Measurements from ENCODE around the gene PHIP. TPM values are rescaled to one million over a fixed set of nuclear protein-coding genes. Genes with fewer than 3 reads are reported as not detected.

The PHIP gene
- total RNA-seq, 1 donor from 2014 or later = 34.2 TPM

DNA sequence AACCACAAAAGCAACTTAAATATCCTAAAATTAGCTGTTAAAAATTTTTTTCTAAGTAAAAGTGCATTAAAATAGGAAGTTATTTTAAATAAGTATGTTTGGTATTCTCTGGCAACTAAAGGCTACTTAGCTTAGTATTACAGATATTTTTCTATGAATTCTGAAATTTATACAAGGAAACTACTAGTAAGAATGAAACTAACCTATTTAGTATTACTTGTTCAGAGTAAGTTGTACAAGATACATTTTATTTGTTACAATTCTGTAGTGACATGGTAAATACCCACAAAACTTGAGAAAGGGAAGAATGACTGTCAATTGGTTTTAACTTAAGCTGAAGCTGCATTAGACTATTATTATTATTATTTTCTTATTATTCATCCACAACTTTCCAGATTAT, 6.5 kb downstream of the PHIP start:
- intact Hi-C loops (cut with micrococcal nuclease) = loop anchor here (10.0 kb wide), 2 partner anchors 47 to 933 kb away; partner anchors contain the start of gene TTK

DNA sequence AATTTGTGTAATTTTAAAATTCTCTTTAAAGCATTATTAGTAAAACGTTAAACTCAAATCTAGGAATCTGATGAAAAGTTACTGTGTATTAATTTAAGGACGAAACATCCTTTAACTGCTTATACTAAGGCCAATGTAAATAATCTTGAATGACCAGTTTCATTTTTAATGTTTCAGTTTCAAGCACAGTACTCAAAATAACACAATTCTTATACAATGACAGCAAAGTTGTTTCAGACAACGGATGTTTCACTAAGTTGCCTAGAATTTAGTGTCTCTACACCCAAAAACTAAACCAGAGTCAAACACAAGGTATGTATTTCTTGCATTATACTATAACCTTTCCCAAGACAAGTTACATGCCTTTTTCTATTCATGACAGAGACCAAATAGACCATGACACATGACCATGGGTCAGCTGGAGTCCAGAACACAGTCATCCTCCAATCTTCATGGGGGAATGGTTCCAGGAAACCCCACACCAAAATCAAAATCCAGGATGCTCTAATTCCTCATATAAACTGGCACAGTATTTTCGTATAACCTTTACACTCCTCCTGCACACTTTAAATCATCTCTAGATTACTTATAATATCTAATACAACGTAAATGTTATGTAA, 7.7 kb downstream of the PHIP start:
- intact Hi-C loops (cut with micrococcal nuclease) = loop anchor here (10.0 kb wide), 2 partner anchors 46 to 934 kb away; partner anchors contain the start of gene TTK

DNA sequence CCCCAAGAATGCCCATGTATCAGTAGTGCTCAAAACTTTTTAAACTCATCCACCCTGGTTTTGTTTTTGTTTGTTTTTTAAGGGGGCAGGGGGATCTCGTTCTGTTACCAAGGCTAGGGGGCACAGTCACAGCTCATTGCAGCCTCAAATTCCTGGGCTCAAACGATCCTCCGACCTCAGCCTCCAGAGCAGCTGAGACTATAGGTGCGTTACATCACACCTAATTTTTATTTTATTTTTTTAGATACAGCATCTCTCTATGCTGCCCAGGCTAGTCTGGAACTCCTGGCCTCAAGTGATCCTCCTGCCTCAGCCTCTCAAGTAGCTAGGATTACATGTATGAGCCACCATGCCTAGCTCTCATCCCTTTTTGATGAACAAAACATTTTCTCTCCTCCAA, 11.2 kb downstream of the PHIP start:
- intact Hi-C loops (cut with micrococcal nuclease) = no loop called here

DNA sequence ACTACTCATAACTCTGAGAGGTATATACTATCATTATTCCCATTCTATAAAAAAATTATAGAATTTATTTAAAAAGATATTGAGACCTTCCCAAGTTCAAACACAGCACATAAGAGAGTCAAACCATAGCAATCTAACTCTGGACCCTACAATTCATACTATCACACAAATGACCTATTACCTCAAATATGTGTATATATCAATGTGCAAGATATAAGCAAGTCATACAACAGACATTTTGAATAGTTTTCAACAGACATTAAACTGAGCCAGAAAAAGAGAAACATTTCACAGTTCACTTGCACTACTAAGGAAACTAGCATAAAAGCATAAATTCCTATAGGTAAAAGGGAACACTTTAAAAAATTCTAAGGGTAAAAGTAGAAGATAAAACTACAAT, 11.7 kb downstream of the PHIP start:
- intact Hi-C loops (cut with micrococcal nuclease) = no loop called here

DNA sequence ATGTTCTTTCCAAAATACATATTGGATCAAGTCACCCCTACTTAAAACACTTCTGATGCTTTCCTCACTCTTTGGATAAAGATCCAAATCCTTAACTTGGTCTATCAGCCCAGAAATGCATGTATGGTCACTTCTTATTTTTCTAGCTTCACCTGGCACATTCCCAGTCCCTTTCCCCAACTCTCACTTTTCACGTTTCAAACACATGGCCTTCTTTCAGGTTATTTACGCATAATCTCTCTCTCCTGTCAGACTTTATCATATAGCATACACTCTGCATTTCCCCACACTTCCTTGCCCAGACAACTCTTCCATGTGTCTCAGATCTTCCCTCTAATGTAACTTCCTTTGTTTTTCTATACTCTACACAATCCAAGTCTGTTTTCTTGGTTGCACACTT, 12.8 kb downstream of the PHIP start:
- intact Hi-C loops (cut with micrococcal nuclease) = no loop called here

DNA sequence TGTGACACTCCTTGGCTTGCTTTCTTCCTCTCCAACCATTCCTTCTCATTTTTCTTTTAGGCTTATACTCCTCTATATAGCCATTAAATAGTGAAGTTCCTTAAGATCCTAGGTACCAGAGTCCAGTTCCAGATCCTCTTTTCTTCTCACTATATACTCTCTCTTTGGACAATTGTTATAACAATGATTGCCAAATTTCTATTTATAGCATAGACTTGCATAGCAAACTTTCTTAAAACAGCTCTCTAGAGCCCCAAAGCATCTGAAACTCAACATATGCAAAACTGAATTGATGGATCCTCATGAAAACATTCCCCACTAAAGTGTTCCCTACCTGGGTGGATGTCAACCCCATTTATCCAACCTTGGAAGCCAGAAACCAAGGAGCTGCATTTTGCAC, 13.4 kb downstream of the PHIP start:
- intact Hi-C loops (cut with micrococcal nuclease) = no loop called here

DNA sequence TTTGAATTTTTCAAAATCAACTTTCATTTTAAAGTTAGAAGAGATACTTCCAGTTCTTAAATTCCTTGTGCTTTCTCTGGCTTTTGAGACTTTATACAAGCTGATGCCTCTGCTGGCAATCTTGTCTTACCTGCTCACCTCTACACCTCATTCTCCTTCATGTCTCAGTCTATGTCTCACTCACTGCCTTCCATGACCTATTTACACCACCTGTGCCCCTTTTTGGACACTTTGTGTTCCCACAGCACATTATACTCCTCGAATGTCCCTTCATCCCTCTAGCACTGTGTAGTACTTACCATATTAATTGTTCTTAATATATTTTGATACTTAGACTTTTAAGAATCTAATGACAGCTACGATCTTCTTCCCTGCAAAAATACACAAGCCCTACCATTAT, 15.3 kb downstream of the PHIP start:
- intact Hi-C loops (cut with micrococcal nuclease) = no loop called here

DNA sequence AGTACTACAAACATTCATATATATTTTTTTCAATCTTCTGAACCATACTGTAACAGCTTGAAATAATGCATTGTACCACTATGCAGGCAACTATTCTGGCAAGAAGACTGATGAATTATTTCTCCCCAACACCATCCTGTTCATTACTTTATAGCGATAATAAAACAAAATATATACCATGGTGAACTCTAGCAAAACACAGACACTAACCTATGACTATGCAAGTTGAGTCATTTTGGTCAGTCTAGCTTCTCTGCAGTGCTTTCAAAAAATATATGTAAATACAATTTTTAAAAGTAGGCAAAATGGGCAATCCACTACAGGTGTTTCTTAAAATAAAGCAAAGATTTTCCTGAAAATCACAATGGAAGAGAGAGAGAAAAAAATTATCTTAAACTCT, 20.3 kb downstream of the PHIP start:
- intact Hi-C loops (cut with micrococcal nuclease) = loop anchor here (2.0 kb wide), 1 partner anchor 13 kb away; no protein-coding TSS in a partner anchor

DNA sequence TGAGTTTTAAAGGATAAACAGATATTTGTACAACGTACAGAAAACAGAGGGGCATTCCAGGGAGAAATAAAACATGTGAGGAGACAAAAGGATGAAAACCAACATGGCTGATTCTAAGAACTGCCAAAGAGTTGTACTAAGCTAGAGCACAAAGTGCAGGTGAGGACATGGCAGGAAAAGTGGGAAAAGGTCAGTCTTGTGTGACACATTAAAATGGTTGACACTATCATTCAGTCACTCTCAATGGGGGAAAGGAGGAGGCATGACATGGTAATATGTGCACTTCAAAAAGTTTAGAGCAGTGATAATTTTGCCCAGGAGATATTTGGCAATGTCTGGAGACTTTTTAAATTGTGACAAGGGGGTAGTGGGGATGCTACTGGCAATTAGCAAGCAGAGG, 21.8 kb downstream of the PHIP start:
- intact Hi-C loops (cut with micrococcal nuclease) = no loop called here

DNA sequence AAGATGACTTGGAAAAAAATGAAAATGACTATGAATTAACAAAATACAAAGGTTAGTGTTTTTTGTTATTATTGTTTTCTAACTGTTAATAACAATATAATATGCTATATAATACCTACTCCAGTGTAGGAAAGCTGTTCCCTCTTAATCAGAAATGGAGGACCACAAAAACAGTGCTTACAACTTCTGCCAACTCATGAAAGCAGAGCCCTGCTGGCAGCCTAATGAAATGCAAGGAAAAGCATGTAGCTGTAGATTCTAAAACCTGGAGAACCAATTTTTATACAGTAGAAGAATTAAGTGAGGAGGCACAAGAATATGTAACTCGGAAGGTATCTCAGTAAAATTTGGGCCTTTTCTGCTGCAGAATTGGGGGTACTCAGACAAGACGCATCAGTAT, 29.4 kb downstream of the PHIP start:
- intact Hi-C loops (cut with micrococcal nuclease) = no loop called here

DNA sequence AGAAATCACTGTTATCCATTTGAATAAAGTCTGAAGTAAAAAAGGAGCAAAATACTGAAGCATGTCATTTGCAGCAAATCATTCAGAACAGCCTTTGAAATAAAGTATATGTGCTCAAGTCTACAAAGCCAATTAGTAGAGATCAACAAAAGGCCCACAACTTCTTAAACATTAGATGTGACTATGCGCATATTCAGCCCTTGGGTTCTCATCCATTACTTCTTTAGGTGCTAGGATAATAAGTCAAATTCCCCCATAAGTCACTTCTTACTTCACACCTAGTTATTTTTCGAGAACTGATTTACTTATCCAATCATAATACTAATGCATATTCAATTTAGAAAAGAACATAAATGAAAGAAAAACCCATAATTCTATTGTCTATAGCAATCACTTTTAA, 31.0 kb downstream of the PHIP start:
- intact Hi-C loops (cut with micrococcal nuclease) = no loop called here

DNA sequence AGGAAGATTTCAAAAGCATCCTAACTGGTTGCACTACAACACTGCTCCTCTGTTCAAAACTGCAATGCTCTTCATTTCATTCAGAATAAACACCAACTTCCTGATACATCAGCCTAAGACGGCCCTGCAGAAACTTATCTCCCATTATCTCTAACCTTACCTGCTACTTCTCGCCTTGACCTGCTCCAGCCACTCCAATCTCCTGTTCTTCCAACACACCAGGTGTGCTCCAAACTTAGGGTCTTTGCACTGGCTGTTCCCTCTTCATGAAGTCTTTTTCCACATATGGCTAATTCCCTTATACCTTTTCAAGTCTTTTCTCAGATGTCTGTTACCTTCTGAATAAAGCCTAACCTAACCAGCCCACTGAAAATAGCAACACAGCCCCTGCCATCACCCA, 32.1 kb downstream of the PHIP start:
- intact Hi-C loops (cut with micrococcal nuclease) = loop anchor here (2.0 kb wide), 1 partner anchor 13 kb away; no protein-coding TSS in a partner anchor

DNA sequence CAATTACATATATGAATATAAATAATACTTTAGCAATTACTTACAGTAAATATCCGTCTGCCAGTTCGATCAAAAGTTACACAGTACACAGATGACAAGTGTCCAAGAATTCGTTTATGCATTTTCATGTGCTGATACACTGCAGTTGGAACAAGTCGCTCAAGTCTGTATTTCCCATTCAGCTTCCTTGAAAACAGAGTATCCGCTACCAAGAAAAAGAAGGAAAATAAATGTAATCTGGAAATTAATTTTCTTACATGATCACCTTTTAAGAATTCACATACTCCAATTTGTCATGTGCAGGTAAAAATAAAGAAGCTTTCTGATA, 35.3 kb downstream of the PHIP start:
- intact Hi-C loops (cut with micrococcal nuclease) = loop anchor here (5.0 kb wide), 1 partner anchor 35 kb away; the partner anchor contains the start of gene PHIP

DNA sequence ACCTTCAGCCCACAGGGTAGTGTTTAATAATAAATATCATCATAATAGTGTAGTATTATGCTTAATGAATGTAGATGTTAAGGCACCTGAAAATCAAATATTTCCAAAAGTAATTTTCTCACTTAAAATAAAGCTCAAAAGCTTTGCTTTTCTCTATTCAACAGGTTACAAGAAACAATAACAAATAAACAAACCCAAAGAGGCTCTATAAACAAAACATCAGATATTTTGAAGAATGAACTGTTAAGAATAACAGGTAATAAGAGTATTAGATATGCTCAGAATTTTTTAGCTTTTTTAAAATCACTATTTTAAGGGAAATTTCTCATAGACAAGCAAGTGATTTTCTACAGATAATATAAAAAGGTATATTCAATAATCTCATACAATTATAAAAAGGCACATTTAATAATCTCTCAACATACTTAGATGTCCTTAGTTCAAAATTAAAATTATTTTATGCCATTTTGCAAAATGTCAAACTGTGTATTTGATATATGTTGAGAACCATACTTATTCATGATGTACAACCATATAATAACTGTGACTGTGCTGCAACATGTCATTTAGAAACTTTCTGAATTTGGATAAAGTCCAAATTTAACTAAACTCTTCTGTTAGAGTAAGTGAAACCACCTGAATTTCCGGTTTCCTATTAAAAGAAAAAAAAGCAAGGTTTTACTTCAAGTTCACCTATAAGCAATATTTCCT, 35.8 kb downstream of the PHIP start:
- intact Hi-C loops (cut with micrococcal nuclease) = loop anchor here (5.0 kb wide), 1 partner anchor 35 kb away; the partner anchor contains the start of gene PHIP

DNA sequence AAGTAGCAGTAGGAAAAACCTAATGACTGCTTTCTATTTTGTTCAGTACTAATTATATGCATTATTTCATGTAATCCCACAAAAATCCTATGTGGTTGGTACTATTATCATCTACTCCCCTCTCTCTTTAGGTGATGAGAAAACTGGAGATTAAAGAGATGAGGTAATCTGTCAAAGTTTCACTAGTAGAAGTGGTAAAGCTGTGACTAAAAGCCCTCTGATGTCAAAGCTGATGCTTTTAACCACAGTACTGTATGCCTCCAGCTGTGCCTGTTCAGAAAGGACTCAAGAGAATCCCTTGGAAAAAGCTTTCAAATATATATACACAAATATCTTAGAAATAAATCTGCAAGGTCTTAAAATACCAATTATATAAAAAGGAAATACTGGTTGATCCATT, 38.0 kb downstream of the PHIP start:
- intact Hi-C loops (cut with micrococcal nuclease) = loop anchor here (5.0 kb wide), 1 partner anchor 37 kb away; the partner anchor contains the start of gene PHIP

DNA sequence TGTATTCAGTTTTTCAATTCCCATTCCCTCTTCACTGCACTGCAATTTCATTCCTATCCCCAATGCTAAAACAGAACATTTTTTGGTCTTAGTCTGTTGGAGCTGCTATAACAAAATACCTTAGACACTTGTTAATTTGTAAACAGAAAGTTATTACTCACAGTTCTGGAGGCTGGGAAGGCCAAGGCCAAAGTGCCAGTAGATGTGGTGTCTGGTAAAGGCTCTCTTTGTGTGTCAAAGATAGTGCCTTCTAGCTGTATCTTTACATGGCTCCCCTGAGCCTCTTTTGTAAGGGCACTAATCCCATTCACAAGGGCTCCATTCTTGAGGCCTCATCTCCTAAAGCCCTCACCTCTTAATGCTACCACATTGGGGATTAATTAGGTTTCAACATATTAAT, 40.0 kb downstream of the PHIP start:
- intact Hi-C loops (cut with micrococcal nuclease) = no loop called here

DNA sequence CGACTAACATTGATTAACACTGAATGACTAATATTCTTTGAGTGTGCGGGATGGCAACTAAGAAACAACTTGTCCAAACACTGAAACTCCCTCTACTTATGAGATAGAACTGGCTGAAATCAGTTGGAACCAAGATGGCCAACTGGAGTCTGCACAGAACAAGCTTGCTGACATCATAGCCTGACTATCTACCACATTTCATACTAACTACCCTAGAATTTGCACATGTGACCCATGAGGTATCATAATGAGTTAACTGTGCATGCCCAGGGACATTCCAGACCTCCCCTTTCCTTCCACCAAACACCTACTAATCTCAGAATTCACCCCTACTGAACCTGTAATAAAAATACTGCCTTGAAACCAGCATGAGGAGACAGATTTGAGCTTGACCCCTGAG, 43.2 kb downstream of the PHIP start:
- intact Hi-C loops (cut with micrococcal nuclease) = no loop called here

DNA sequence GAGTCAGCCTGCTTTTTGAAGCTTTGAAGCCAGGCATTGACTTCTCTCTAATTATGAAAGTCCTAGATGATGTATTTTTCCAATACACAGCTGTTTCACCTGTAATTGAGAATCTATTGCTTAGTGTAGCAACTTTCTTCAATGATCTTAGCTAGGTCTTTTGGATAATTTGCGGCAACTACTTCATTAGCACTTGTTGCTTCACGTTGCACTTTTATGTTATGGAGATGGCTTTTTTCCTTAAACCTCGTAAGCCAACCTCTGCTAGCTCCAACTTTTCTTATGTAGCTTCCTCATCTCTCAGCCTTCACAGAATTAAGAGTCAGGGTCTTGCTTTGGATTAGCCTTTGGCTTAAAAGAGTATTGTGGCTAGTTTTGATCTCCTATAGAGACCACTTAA, 44.8 kb downstream of the PHIP start:
- intact Hi-C loops (cut with micrococcal nuclease) = no loop called here

DNA sequence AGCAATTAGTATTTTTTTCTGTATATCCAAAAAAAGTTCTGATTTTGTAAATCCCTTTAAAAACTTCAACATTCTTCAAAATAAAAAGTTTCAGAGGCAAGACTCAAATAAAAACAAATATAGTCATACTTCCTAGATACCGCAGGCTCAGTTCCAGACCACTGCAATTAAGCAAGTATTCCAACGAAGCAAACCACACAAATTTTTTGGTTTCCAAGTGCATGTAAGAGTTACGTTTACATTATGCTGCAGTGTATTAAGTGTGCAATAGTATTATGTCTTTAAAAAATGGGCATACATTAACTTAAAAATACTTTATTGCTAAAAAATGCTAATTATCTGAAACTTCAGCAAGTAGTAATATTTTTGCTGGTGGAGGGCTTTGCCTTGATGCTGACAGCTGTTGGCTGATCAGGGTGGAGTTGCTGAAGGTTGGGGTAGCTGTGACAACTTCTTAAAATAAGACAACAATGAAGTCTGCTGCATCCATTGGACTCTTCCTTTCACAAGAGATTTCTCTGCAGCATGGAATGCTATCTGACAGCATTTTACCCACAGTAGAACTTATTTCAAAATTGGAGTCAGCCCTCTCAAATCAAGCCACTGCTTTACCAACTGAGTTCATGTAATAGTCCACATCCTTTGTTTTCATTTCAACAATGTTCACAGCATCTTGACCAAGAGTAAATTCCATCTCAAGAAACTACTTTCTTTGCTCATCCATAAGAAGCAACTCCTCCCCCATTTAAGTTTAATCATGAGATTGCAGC, 46.0 kb downstream of the PHIP start:
- intact Hi-C loops (cut with micrococcal nuclease) = no loop called here

DNA sequence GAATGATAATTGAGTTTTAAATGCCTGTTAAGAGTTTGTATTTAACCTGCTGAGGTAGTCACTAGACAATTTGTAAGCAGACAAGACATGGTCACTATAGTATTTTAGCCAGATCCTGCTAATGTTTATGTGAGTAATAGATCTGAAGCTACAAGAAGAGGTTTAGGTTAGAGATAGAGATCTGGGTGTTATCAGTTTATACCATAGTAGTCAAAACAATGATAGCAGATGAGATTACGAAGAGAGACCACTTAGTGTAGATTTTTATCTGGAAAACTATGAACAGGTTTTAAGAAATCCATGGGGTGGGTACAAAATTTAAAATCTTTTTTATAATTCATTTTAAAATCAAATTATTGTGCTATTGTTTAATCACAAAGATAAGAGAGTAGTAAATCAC, 47.5 kb downstream of the PHIP start:
- intact Hi-C loops (cut with micrococcal nuclease) = no loop called here

DNA sequence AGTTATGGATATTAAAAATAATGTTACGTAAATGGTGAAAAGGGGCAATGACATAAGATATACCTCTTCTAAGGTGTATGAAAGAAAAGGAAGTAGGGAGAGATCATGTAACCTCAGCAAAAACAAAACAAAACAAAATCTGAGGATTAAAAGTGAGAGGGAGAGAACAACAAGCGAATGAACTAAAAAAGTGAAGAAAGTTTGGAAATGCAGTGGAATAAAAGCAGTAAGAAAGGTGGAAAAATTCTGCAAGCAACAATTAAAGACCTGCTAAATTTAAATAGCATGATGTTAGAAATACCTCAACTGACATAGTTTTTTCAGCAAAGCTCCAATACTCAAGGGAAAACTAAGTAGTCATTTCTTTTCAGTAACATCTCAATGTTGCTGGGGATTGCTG, 48.0 kb downstream of the PHIP start:
- intact Hi-C loops (cut with micrococcal nuclease) = no loop called here

DNA sequence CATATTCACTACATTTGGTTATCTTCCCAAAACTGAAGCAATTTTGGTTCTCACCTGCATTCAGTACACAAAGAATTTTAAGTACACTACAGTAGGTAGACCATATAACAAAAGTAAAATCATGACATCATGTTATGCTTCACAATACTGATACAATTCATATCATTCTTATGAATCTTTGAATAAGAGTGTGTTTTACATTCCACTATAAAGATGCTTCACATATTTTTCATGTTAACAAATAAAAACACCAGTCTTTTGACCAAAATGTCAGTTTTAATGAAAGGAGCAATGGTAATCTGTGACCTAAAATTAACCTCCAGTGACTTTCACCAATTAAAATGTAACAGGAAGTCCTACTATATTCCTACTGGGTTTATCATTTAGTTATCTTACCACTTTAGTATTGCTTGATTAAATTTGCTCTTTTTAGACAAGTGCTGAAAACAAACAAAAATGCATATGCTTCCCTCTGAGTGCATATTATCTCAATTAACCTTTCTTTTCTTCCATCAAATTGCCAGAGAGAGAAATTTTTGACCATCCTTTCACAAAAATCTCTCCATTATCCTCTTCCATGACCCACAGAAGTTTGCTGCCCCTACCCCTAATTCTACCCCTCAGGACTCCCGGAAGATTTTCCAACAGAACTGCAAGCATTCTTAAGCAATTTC, 49.3 kb downstream of the PHIP start:
- intact Hi-C loops (cut with micrococcal nuclease) = loop anchor here (10.0 kb wide), 1 partner anchor 46 kb away; the partner anchor contains the start of gene PHIP

Measured in T-helper 2 cell treated with Interferon-gamma antibody and Interleukin-4, amounts not matched to agents 100 ng/mL and 5 ng/mL, for 36 hours (primary cell).